Measurements from ENCODE around the gene GYPC. TPM values are rescaled to one million over a fixed set of nuclear protein-coding genes. Genes with fewer than 3 reads are reported as not detected.
A peak's percentile ranks its signal among the peaks of the same experiment; 100 is the strongest.

Gene GYPC
- total RNA-seq, 1 donor from 2014 or later, result 98.8 TPM

DNA sequence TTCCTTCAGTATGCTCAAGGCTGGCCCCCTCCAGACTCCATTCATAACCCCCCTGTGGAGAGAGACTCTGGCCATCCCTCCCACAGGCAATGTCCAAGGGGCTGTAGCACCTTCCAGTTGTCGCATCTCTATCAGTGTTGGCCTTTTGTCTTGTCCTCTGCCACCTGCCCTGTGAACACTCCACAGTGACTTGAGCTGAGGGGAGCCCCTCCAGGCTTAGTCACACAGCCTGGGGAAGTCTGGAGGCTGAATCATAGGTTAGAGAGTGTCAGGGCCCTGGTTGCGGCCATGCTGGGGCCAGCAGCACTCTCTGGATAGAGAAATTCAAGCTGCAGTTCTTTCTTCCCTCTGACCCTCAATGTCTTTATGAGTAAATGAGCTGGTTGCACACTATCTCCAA, 64.7 kb downstream of the GYPC start:
- TF ChIP-seq, protein P1, sequence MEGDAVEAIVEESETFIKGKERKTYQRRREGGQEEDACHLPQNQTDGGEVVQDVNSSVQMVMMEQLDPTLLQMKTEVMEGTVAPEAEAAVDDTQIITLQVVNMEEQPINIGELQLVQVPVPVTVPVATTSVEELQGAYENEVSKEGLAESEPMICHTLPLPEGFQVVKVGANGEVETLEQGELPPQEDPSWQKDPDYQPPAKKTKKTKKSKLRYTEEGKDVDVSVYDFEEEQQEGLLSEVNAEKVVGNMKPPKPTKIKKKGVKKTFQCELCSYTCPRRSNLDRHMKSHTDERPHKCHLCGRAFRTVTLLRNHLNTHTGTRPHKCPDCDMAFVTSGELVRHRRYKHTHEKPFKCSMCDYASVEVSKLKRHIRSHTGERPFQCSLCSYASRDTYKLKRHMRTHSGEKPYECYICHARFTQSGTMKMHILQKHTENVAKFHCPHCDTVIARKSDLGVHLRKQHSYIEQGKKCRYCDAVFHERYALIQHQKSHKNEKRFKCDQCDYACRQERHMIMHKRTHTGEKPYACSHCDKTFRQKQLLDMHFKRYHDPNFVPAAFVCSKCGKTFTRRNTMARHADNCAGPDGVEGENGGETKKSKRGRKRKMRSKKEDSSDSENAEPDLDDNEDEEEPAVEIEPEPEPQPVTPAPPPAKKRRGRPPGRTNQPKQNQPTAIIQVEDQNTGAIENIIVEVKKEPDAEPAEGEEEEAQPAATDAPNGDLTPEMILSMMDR (IDR thresholded peaks at IDR 0.05; ENCODE audit: borderline replicate concordance), result no peak
- peak overlapping the region; percentile 69 for H3K27ac ChIP-seq (replicated peaks)
- no peak overlapping the region for H3K4me3 ChIP-seq
- no peak for DNase-seq
- H3K27me3 ChIP-seq (ENCODE audit: low read depth), result no peaks in the 10 kb centered on the region
- intact Hi-C loops (cut with micrococcal nuclease), result no loop called here
- H3K9me3 ChIP-seq (replicated peaks), result peaks cover 11% of the 10 kb centered on the region
- peaks cover 42% of the 10 kb centered on the region for H3K4me1 ChIP-seq
- H3K36me3 ChIP-seq, result no peaks in the 10 kb centered on the region

DNA sequence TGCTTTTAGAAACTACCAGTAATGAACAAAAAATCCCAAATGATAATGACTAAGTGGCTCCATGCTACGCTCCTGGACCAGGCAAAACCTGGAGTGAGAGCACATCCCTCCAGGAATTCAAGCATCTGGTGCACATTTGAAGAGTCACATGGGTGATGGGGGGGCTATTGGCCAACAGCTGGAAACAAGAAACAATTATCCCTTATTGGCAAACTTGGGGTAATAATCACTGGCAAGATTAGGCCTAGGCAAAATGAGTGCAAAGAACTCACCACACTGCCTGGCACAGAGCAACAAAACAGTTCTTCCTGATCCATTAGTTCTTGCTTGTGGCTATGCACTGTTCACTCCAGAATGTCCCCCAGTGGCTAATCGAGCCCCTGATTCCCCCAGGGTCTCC, 66.1 kb downstream of the GYPC start:
- Histone ChIP-seq H3K27me3 (ENCODE audit: low read depth) (no peaks in the 10 kb centered on the region), H3K4me3 (no peak overlapping the region), H3K4me1 (peaks cover 42% of the 10 kb centered on the region), H3K27ac (replicated peaks) (no peak overlapping the region), H3K9me3 (replicated peaks) (peaks cover 19% of the 10 kb centered on the region), H3K36me3 (no peaks in the 10 kb centered on the region)
- intact Hi-C loops (cut with micrococcal nuclease), result no loop called here
- TF ChIP-seq, protein P1 (IDR thresholded peaks at IDR 0.05; ENCODE audit: borderline replicate concordance), result no peak
- DNase-seq, result no peak

DNA sequence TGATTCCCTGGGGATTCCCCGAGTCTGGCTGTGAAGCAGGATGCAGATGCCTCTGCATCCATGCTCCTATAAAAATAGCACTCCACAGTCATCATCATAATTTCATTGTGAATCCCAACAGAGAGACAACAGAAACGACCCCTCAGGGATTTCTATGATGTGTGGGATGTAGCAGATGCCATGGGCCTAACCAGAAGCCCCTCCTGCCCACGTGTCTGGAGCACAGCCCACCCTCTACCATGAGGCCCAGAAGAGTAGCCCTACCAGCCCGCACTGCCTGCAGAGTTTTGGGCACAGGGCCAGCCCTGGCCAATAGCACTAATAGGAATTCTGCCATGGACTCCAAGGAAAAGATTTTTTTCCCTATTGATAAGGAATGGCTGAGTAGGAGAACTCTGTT, 66.6 kb downstream of the GYPC start:
- Histone ChIP-seq H3K27ac (replicated peaks) (no peak overlapping the region), H3K4me3 (no peak overlapping the region), H3K36me3 (no peaks in the 10 kb centered on the region), H3K4me1 (peaks cover 42% of the 10 kb centered on the region), H3K9me3 (replicated peaks) (peaks cover 19% of the 10 kb centered on the region), H3K27me3 (ENCODE audit: low read depth) (no peaks in the 10 kb centered on the region)
- DNase-seq, result no peak
- TF ChIP-seq, protein P1 (IDR thresholded peaks at IDR 0.05; ENCODE audit: borderline replicate concordance), result no peak
- intact Hi-C loops (cut with micrococcal nuclease), result no loop called here

DNA sequence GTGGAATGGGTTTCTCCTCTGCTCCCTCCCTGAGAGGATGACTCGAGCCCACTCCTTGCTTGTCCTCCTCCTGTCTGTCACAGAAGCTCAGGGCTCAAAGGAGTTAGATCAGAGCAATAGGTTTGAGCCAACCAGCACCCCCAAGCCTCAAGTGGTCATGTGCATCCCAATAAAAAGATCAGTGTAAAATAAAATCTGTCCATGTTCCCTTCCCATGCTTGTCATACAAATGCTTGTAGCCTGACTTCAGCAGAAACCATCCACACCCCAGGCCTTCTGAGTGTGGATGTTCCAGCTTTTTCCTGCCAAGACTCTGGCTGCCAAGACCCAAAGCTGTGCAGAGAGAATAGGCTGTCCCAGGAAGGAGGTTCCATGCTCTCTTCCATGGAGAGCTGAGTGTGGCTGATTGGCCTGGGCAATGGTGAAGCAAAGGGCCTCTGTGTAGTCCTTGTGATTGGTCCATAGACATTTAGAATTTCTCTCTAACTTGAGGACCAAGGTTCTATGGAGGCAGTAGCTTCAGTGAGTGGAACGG, 67.4 kb downstream of the GYPC start:
- H3K36me3 ChIP-seq, result no peaks in the 10 kb centered on the region
- no peaks in the 10 kb centered on the region for H3K27me3 ChIP-seq (ENCODE audit: low read depth)
- peaks cover 42% of the 10 kb centered on the region for H3K4me1 ChIP-seq
- peak; percentile 28 for DNase-seq
- no peak overlapping the region for H3K27ac ChIP-seq (replicated peaks)
- TF ChIP-seq, protein P1 (IDR thresholded peaks at IDR 0.05; ENCODE audit: borderline replicate concordance), result no peak
- intact Hi-C loops (cut with micrococcal nuclease), result no loop called here
- H3K4me3 ChIP-seq, result no peak overlapping the region
- H3K9me3 ChIP-seq (replicated peaks), result peaks cover 19% of the 10 kb centered on the region

DNA sequence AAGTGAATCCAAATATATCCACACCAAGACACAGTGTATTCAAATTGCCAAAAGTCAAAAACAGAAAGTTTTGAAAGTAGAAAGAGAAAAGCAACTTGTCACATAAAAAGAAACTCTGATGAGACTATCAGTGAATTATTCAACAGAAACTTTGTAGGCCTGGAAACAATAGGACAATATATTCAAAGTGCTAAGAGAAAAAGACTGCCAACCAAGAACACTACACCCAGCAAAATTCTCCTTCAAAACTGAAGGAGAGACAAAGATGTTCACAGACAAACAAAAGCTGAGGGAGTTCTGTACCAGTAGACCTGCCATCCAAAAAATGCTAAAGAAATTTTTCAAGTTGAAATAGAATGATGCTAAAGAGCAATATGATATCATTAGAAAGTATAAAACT, 69.6 kb downstream of the GYPC start:
- peaks cover 23% of the 10 kb centered on the region for H3K4me1 ChIP-seq
- no peak overlapping the region for H3K27ac ChIP-seq (replicated peaks)
- DNase-seq, result no peak
- H3K9me3 ChIP-seq (replicated peaks), result peaks cover 19% of the 10 kb centered on the region
- H3K36me3 ChIP-seq, result no peaks in the 10 kb centered on the region
- TF ChIP-seq, protein P1 (IDR thresholded peaks at IDR 0.05; ENCODE audit: borderline replicate concordance), result no peak
- intact Hi-C loops (cut with micrococcal nuclease), result no loop called here
- H3K4me3 ChIP-seq, result no peak overlapping the region
- H3K27me3 ChIP-seq (ENCODE audit: low read depth), result no peaks in the 10 kb centered on the region

Data from left ventricle myocardium inferior (tissue), 1 donor.